ENCODE measurements around the gene CCDC142. TPM values are rescaled to one million over a fixed set of nuclear protein-coding genes. Genes with fewer than 3 reads are reported as not detected.

Gene CCDC142
- 10 to 100 TPM; 16.1 to 59.3 (median 56.7) TPM for total RNA-seq
- total RNA-seq (2013) = 25.5 TPM
- total RNA-seq = 15.6 to 70.0 (median 21.6) reads per million in 29 experiments

GRCh38 chr2:74482801-74483674 is at the start of gene CCDC142, which contains the start of gene TTC31:
CCDC142 (minus strand) TSS chr2:74482998; CDS start chr2:74482837, 161 bp downstream.
TTC31 (plus strand) TSS chr2:74483081; CDS start chr2:74483096, 15 bp downstream.
- peaks cover 27% of the 10 kb centered on the region for H3K36me3 Mint-ChIP-seq
- Histone ChIP-seq H3K9me3 (no peaks in the 10 kb centered on the region), H3K4me3 (ENCODE audit: control insufficient read depth in 1 of 2, extremely low read depth in 1 of 2, low read length in 1 of 2) (peak within 1 kb of the TSS; percentile 95 to 98), H3K27ac (ENCODE audit: low read length) (peak within 1 kb of the TSS; percentile 67), H3K4me1 (ENCODE audit: control insufficient read depth in 1 of 2, extremely low read depth in 1 of 2, insufficient read depth in 2 of 2, low read length in 2 of 2) (peaks cover 13 to 30% of the 10 kb centered on the region in 2 experiments), H3K27me3 (replicated peaks in 1 of 2; ENCODE audit: control insufficient read depth in 2 of 2, extremely low read depth in 1 of 2, insufficient read depth in 2 of 2, low read length in 1 of 2) (no peaks in the 10 kb centered on the region), H3K36me3 (ENCODE audit: control insufficient read depth in 2 of 2, extremely low read depth in 1 of 2, insufficient read depth in 1 of 2, low read length in 1 of 2) (peaks cover 0 to 31% of the 10 kb centered on the region in 2 donors)
- peak within 1 kb of the TSS; percentile 99 to 100 for H3K27ac Mint-ChIP-seq
- peak; percentile 87 to 95 (median 93) for DNase-seq
- H3K4me1 Mint-ChIP-seq = peaks cover 25 to 44% (median 34%) of the 10 kb centered on the region in 3 donors
- peak; percentile 90 to 94 (median 91) for ATAC-seq (replicated peaks in 1 of 4)
- H3K9me3 Mint-ChIP-seq = no peaks in the 10 kb centered on the region
- H3K4me3 Mint-ChIP-seq = peak within 1 kb of the TSS; percentile 91 to 100 (median 99)
- WGBS (ENCODE audit: insufficient coverage) = under 1% methylated on average over 45 of the region's 50 CpGs
- ChIA-PET POLR2A (interaction anchor here (0.6 to 1.4 kb wide), 6 partner anchors 9 to 47 kb away, joined by 3 to 6 read pairs (median 4); partner anchors contain the start of genes AUP1 (in 1 of the 2), HTRA2 (in 1 of the 2), MRPL53 (in 1 of the 2) and WBP1 (in 1 of the 2)), CTCF (interaction anchor here (0.6 to 3.3 kb wide), 15 partner anchors 10 to 287 kb away, joined by 3 to 35 read pairs (median 5); partner anchors contain the start of genes DQX1 (in 1 of the 2), INO80B (in 1 of the 2), MRPL53 (in 1 of the 2) and WBP1 (in 1 of the 2))
- no peaks in the 10 kb centered on the region for H3K27me3 Mint-ChIP-seq

- Mint-ChIP-seq H3K9me3 (no peaks in the 10 kb centered on the region), H3K27me3 (peaks cover 0 to 2% of the 10 kb centered on the region in 2 donors), H3K4me1 (peaks cover 33 to 39% (median 36%) of the 10 kb centered on the region in 3 donors), H3K4me3 (peak overlapping the region; percentile 46 to 95 (median 90)), H3K36me3 (peaks cover 31% of the 10 kb centered on the region), H3K27ac (peak overlapping the region; percentile 6 to 49)
- peak in 1 of 35 experiments; percentile 70 for DNase-seq
- Histone ChIP-seq H3K36me3 (ENCODE audit: control insufficient read depth in 2 of 2, extremely low read depth in 1 of 2, insufficient read depth in 1 of 2, low read length in 1 of 2) (peaks cover 0 to 25% of the 10 kb centered on the region in 2 donors), H3K27me3 (replicated peaks in 1 of 2; ENCODE audit: control insufficient read depth in 2 of 2, extremely low read depth in 1 of 2, insufficient read depth in 2 of 2, low read length in 1 of 2) (peaks cover 0 to 8% of the 10 kb centered on the region in 2 experiments), H3K4me3 (ENCODE audit: control insufficient read depth in 1 of 2, extremely low read depth in 1 of 2, low read length in 1 of 2) (no peak overlapping the region), H3K27ac (ENCODE audit: low read length) (no peak overlapping the region), H3K9me3 (no peaks in the 10 kb centered on the region), H3K4me1 (ENCODE audit: control insufficient read depth in 1 of 2, extremely low read depth in 1 of 2, insufficient read depth in 2 of 2, low read length in 2 of 2) (peaks cover 15 to 33% of the 10 kb centered on the region in 2 experiments)
- CTCF ChIA-PET = interaction anchor here (0.5 to 3.2 kb wide), 12 partner anchors 28 to 322 kb away, joined by 3 to 35 read pairs (median 4); partner anchors contain the start of genes C2orf81 (in 1 of the 2), CCDC142 (in 1 of the 2), TTC31 (in 1 of the 2) and WBP1 (in 1 of the 2)
- ATAC-seq (replicated peaks in 1 of 4) = no peak
- POLR2A ChIA-PET = interaction anchor here in 1 of 2 donors (0.5 to 0.6 kb wide), 2 partner anchors 48 to 75 kb away, joined by 3 to 4 read pairs; no protein-coding TSS in a partner anchor
These were observed 49.4 kb upstream of the CCDC142 start for GRCh38 chr2:74532222-74532621.

GRCh38 chr2:74531666-74532065 is 48.9 kb upstream of the CCDC142 start:
- no peaks in the 10 kb centered on the region for H3K9me3 ChIP-seq
- H3K27me3 ChIP-seq (replicated peaks in 1 of 2; ENCODE audit: control insufficient read depth in 2 of 2, extremely low read depth in 1 of 2, insufficient read depth in 2 of 2, low read length in 1 of 2) = peaks cover 0 to 2% of the 10 kb centered on the region in 2 experiments
- H3K27me3 Mint-ChIP-seq = no peaks in the 10 kb centered on the region
- H3K4me3 ChIP-seq (ENCODE audit: control insufficient read depth in 1 of 2, extremely low read depth in 1 of 2, low read length in 1 of 2) = no peak overlapping the region
- CTCF ChIA-PET = interaction anchor here (0.5 to 3.2 kb wide), 12 partner anchors 28 to 321 kb away, joined by 3 to 35 read pairs (median 4); partner anchors contain the start of genes TTC31 (in 2 of the 2), C2orf81 (in 1 of the 2), CCDC142 (in 1 of the 2) and WBP1 (in 1 of the 2)
- WGBS (ENCODE audit: insufficient coverage) = 77% methylated on average over 7 of the region's 7 CpGs
- peaks cover 15 to 36% of the 10 kb centered on the region in 2 experiments for H3K4me1 ChIP-seq (ENCODE audit: control insufficient read depth in 1 of 2, extremely low read depth in 1 of 2, insufficient read depth in 2 of 2, low read length in 2 of 2)
- H3K27ac ChIP-seq (ENCODE audit: low read length) = no peak overlapping the region
- H3K36me3 Mint-ChIP-seq = peaks cover 36% of the 10 kb centered on the region
- DNase-seq (no peak), ATAC-seq (replicated peaks in 1 of 4) (no peak)
- POLR2A ChIA-PET = interaction anchor here in 1 of 2 donors (0.5 to 0.6 kb wide), 2 partner anchors 48 to 75 kb away, joined by 3 to 4 read pairs; no protein-coding TSS in a partner anchor
- peaks cover under 1 to 31% of the 10 kb centered on the region in 2 donors for H3K36me3 ChIP-seq (ENCODE audit: control insufficient read depth in 2 of 2, extremely low read depth in 1 of 2, insufficient read depth in 1 of 2, low read length in 1 of 2)
- peak overlapping the region; percentile 10 to 95 (median 90) for H3K4me3 Mint-ChIP-seq
- peak overlapping the region in 1 of 2 donors; percentile 49 for H3K27ac Mint-ChIP-seq
- no peaks in the 10 kb centered on the region for H3K9me3 Mint-ChIP-seq
- peaks cover 33 to 42% (median 39%) of the 10 kb centered on the region in 3 donors for H3K4me1 Mint-ChIP-seq

GRCh38 chr2:74530239-74531187 is 47.7 kb upstream of the CCDC142 start:
- H3K9me3 Mint-ChIP-seq = no peaks in the 10 kb centered on the region
- H3K27ac Mint-ChIP-seq = peak overlapping the region; percentile 75 to 94
- no peaks in the 10 kb centered on the region for H3K27me3 Mint-ChIP-seq
- H3K36me3 Mint-ChIP-seq = peaks cover 43% of the 10 kb centered on the region
- Histone ChIP-seq H3K27me3 (replicated peaks in 1 of 2; ENCODE audit: control insufficient read depth in 2 of 2, extremely low read depth in 1 of 2, insufficient read depth in 2 of 2, low read length in 1 of 2) (no peaks in the 10 kb centered on the region), H3K9me3 (no peaks in the 10 kb centered on the region), H3K4me3 (ENCODE audit: control insufficient read depth in 1 of 2, extremely low read depth in 1 of 2, low read length in 1 of 2) (peak overlapping the region; percentile 70 to 93), H3K4me1 (ENCODE audit: control insufficient read depth in 1 of 2, extremely low read depth in 1 of 2, insufficient read depth in 2 of 2, low read length in 2 of 2) (peaks cover 15 to 37% of the 10 kb centered on the region in 2 experiments), H3K36me3 (ENCODE audit: control insufficient read depth in 2 of 2, extremely low read depth in 1 of 2, insufficient read depth in 1 of 2, low read length in 1 of 2) (peaks cover 3 to 37% of the 10 kb centered on the region in 2 donors), H3K27ac (ENCODE audit: low read length) (peak overlapping the region; percentile 72)
- peak overlapping the region; percentile 90 to 95 (median 95) for H3K4me3 Mint-ChIP-seq
- H3K4me1 Mint-ChIP-seq = peaks cover 37 to 47% (median 46%) of the 10 kb centered on the region in 3 donors
- ChIA-PET CTCF (interaction anchor here (0.6 to 3.2 kb wide), 11 partner anchors 22 to 702 kb away, joined by 3 to 35 read pairs (median 3); partner anchors contain the start of genes TTC31 (in 2 of the 2), CCDC142 (in 1 of the 2), PCGF1 (in 1 of the 2) and STAMBP (in 1 of the 2)), POLR2A (interaction anchor here (0.6 to 1.2 kb wide), 4 partner anchors 22 to 78 kb away, joined by 3 to 7 read pairs (median 4); no protein-coding TSS in a partner anchor)
- WGBS (ENCODE audit: insufficient coverage) = under 1% methylated on average over 40 of the region's 54 CpGs
- peak in 33 of 35 experiments; percentile 26 to 75 (median 46) for DNase-seq
- ATAC-seq (replicated peaks in 1 of 4) = peak; percentile 15 to 32 (median 27)

Measured in T-cell (primary cell).